GM06990 (cell line): ENCODE results near the gene MGST2.

ENCODE experiments used
- DNase-seq: peaks from one replicate; pipeline ENCODE4 v3.0.0-alpha.2; 2011; ENCODE audit not compliant: insufficient read length; ENCODE audit errors: extremely low read depth
- H3K27me3 ChIP-seq: replicated peaks from 2 replicates; pipeline ENCODE4 v1.6.0; 2011; ENCODE audit warnings: low read length; ENCODE audit not compliant: control insufficient read depth, insufficient read depth
- H3K36me3 ChIP-seq: 2 replicates; pipeline ENCODE4 v1.5.1; 2011; ENCODE audit warnings: low read length; ENCODE audit not compliant: control insufficient read depth, insufficient read depth
- H3K4me3 ChIP-seq: replicated peaks from 2 replicates; pipeline ENCODE4 v1.5.1; 2011; ENCODE audit warnings: low read depth, mild to moderate bottlenecking, control low read depth, low read length
- CTCF ChIP-seq: IDR thresholded peaks from 2 replicates; pipeline ENCODE4 v1.5.1; 2011; ENCODE audit warnings: low read length, control low read depth, mild to moderate bottlenecking, inconsistent platforms; ENCODE audit not compliant: insufficient read depth, poor library complexity, severe bottlenecking

MGST2 gene

GRCh38 chr4:139718833-139719232 is 53.2 kb downstream of the MGST2 start:
- no peak for DNase-seq
- TF ChIP-seq CTCF: no peak
- Histone ChIP-seq H3K36me3 (no peaks in the 10 kb centered on the region), H3K4me3 (no peak overlapping the region), H3K27me3 (no peaks in the 10 kb centered on the region)

- no peak for TF ChIP-seq CTCF
- no peaks in the 10 kb centered on the region for H3K27me3 ChIP-seq
- DNase-seq: no peak
These were observed 53.9 kb downstream of the MGST2 start for GRCh38 chr4:139719381-139720101.

DNA sequence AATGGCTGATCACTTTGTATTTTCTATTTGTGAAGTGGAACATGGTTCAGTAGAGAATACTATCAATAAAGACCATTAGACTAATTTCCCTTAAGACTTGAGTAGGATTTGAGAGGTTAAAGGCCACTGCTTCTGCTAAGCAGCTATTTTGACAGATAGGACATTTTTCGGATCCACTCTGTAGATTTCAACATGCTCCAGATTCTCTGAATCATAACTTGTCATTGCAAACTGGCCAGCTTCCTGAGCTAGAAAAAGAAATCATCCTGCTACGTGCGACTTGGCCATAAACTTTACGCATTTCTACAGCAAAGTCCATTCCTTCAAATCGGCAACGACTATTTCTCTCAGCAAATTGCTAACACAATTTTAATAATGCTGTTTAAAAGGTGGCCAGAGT is 55.2 kb downstream of the MGST2 start:
- no peaks in the 10 kb centered on the region for H3K36me3 ChIP-seq
- TF ChIP-seq CTCF: no peak
- DNase-seq: no peak
- H3K27me3 ChIP-seq: no peaks in the 10 kb centered on the region
- no peak overlapping the region for H3K4me3 ChIP-seq

More at GRCh38 chr4:139719381-139720101, 53.9 kb downstream of the MGST2 start:
- Histone ChIP-seq H3K4me3 (no peak overlapping the region), H3K36me3 (no peaks in the 10 kb centered on the region)

- Histone ChIP-seq H3K4me3 (no peak overlapping the region), H3K36me3 (no peaks in the 10 kb centered on the region), H3K27me3 (no peaks in the 10 kb centered on the region)
- TF ChIP-seq CTCF: no peak
- no peak for DNase-seq
These were observed 56.2 kb downstream of the MGST2 start for GRCh38 chr4:139721789-139722188.

DNA sequence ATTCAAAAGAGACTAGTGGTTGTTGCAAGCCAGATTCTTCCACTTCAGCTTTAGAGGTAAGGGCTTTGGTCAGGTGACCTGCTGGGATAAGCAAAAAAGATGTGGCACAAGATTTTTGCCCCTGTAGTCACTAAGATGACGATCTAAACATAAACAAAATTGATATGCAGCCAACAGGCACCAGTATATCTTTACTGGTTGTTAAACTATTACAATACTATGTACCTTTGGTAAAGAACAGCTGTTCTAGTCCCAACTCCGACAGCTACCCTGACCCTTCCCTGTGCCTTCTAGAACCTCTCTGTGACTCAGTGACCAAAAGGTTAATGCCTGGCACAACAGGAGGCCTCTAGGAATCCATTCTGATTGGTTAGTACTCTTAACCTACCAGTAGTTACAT is 59.6 kb downstream of the MGST2 start:
- Histone ChIP-seq H3K27me3 (no peaks in the 10 kb centered on the region), H3K36me3 (no peaks in the 10 kb centered on the region), H3K4me3 (no peak overlapping the region)
- TF ChIP-seq CTCF: no peak
- DNase-seq: no peak

DNA sequence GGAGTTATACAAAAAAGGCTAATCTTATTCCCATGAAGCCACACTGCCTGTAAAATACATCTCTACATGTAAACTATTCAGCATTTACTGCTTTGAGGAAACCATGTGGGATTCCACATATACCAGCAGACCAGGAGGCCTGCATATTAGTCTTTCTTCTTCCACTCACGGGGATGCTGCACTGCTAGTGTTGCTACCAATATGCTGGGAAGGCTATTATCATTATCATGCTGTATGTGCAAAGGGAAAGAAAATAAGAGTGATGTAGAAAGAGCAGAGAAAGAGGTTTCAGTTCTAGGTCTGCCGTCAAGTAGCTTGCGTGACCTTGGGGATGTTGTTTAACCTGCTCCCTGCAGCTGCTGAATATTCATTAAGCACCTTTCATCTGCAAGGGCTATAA is 61.0 kb downstream of the MGST2 start:
- TF ChIP-seq CTCF: no peak
- no peak for DNase-seq
- Histone ChIP-seq H3K36me3 (no peaks in the 10 kb centered on the region), H3K4me3 (no peak overlapping the region), H3K27me3 (no peaks in the 10 kb centered on the region)
